ENCODE results near the gene ARF1. TPM values are rescaled to one million over a fixed set of nuclear protein-coding genes. Genes with fewer than 3 reads are reported as not detected.

The ARF1 gene
- total and polyA plus RNA-seq, 2 of the 8 experiments (the other 6 are each of a cell fraction or from before 2014, with no cell fraction given), result 265 to 471 TPM

DNA sequence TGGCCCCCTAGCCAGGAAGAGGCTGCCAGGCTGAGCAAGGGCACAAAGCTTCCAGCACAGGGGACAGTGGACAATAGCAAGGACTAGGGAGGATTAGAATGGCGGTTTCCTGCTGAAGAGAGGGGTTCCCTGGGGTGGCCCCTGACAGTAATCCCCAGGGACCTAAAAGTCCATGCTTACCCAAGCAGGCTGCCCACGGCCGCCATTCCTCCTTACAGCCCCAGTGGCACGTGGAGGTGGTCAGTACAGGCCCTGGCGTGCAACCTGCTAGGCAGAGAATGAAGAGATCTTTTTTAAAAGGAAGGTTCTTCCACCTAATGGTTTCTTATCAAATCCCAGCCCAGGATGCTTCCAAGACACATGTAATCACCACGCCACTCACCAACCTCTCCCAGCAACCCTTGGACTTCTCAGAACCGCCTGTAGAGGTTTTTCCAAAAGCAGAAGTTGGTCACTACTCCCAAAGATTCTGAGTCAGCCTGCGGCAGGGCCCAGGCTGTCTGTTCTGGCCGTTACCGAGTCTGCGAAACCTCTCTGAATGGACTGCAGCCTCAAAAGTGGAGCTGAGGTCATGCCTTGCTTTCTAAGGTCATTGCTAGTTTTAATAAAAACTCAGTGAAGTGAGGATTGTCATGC lies 25.7 kb downstream of the ARF1 start:
- H3K23ac ChIP-seq (ENCODE audit: insufficient read length), result no peak overlapping the region
- no peak overlapping the region for H3K18ac ChIP-seq (ENCODE audit: extremely low read depth, low read length)
- peaks cover 3 to 16% (median 8%) of the 10 kb centered on the region in 4 experiments; a peak in 5 of 8 replicates for H3K36me3 ChIP-seq (ENCODE audit: control insufficient read depth in 2 of 4, insufficient read depth in 4 of 4, low read length in 3 of 4)
- H3K79me2 ChIP-seq (ENCODE audit: control insufficient read depth in 1 of 2, insufficient read depth in 2 of 2, low read length in 2 of 2), result peaks cover 3 to 8% of the 10 kb centered on the region in 2 experiments; a peak in 2 of 4 replicates
- no peak overlapping the region for H2AFZ ChIP-seq (ENCODE audit: low read length)
- H3K4ac ChIP-seq (replicated peaks; ENCODE audit: insufficient read length, low read depth, low read length), result no peak overlapping the region
- H3K27me3 ChIP-seq (replicated peaks in 1 of 4; ENCODE audit: control insufficient read depth in 3 of 4, extremely low read depth in 1 of 4, insufficient read depth in 3 of 4, low read length in 3 of 4), result peaks cover 0 to 6% (median 5%) of the 10 kb centered on the region in 4 experiments; a peak in 2 of 7 replicates
- H2AK5ac ChIP-seq (ENCODE audit: low read depth, low read length), result 0 out of 2 replicates have a peak overlapping the region, but pooled peaks have one; percentile 15
- peaks cover 0 to 7% (median under 1%) of the 10 kb centered on the region in 4 experiments; a peak in 6 of 7 replicates for H3K4me1 ChIP-seq (replicated peaks in 1 of 4; ENCODE audit: control insufficient read depth in 3 of 4, insufficient read depth in 4 of 4, low read length in 3 of 4)
- 87% methylated on average over 11 of the region's 11 CpGs; no CpG with 5 or more reads in 1 of the 2 experiments for WGBS, 2 experiments (ENCODE audit: extremely low coverage in 1 of 2, insufficient coverage in 1 of 2, insufficient read length in 1 of 2, insufficient replicate concordance in 2 of 2, low coverage in 1 of 2, low lambda C conversion rate in 2 of 2, missing lambda C conversion rate in 1 of 2)
- CTCF ChIA-PET (ENCODE audit: partially characterized antibody), result interaction anchor here (1.3 to 1.8 kb wide), 2 partner anchors 103 to 109 kb away, joined by 4 to 8 read pairs; no protein-coding TSS in a partner anchor
- H3K14ac ChIP-seq (ENCODE audit: insufficient read length), result no peak overlapping the region
- TF ChIP-seq CREB1 (IDR thresholded peaks at IDR 0.05), result no peak
- TF ChIP-seq SIRT6 (IDR thresholded peaks at IDR 0.05; ENCODE audit: low read length), result no peak
- TF ChIP-seq KDM5A (IDR thresholded peaks at IDR 0.05; ENCODE audit: low read length), result no peak
- H2BK15ac ChIP-seq (ENCODE audit: low read length), result no peak overlapping the region
- peak overlapping the region; percentile 71 to 96 (median 88) for H3K4me3 ChIP-seq (ENCODE audit: extremely low read depth in 1 of 4, insufficient read depth in 2 of 4, low read depth in 3 of 4, low read length in 4 of 4)
- DNase-seq (ENCODE audit: low read depth in 1 of 2, low spot score in 2 of 2) (no peak), FAIRE-seq (no peak)
- no peak overlapping the region for H2BK120ac ChIP-seq (replicated peaks; ENCODE audit: low read depth, low read length)
- H2BK20ac ChIP-seq (ENCODE audit: low read length), result no peak overlapping the region
- no peak overlapping the region for H2BK5ac ChIP-seq (ENCODE audit: low read depth, low read length)
- POLR2A ChIA-PET (ENCODE audit: partially characterized antibody), result interaction anchor here (0.8 to 1.6 kb wide), 5 partner anchors 8 to 26 kb away, joined by 3 to 4 read pairs (median 3); partner anchors contain the start of gene ARF1
- peaks cover 8% of the 10 kb centered on the region; the same call in 1 of the 2 replicates for H3K23me2 ChIP-seq (ENCODE audit: low read depth, low read length)
- no peaks in the 10 kb centered on the region for H3K9me3 ChIP-seq (ENCODE audit: insufficient read depth in 2 of 2, low read depth in 1 of 2, low read length in 1 of 2)
- no peak overlapping the region for H3K56ac ChIP-seq (replicated peaks; ENCODE audit: insufficient read length, low read depth, low read length)
- H4K20me1 ChIP-seq (replicated peaks in 1 of 2; ENCODE audit: control insufficient read depth in 1 of 2, insufficient read depth in 2 of 2, low read length in 2 of 2), result peaks cover 0 to 13% of the 10 kb centered on the region in 2 experiments
- no peak overlapping the region for H4K91ac ChIP-seq (replicated peaks; ENCODE audit: insufficient read length, low read length)
- peak overlapping the region in 3 of 4 experiments; percentile 85 to 95 (median 87); a peak in 3 of 7 replicates for H3K9ac ChIP-seq (replicated peaks in 1 of 4; ENCODE audit: extremely low read depth in 1 of 4, low read depth in 3 of 4, low read length in 3 of 4)
- H4K8ac ChIP-seq (ENCODE audit: extremely low read depth, insufficient read depth, low read length), result peak overlapping the region; percentile 59; the same call in 1 of the 2 replicates
- H2BK12ac ChIP-seq (ENCODE audit: low read depth, low read length), result no peak overlapping the region
- no peak overlapping the region for H3K27ac ChIP-seq (ENCODE audit: low read depth, low read length)
- H3K79me1 ChIP-seq (ENCODE audit: low read depth, low read length), result peaks cover 12% of the 10 kb centered on the region; the same call in 1 of the 2 replicates
- H4K5ac ChIP-seq (ENCODE audit: insufficient read length, low read depth, low read length), result no peak overlapping the region
- peak overlapping the region; percentile 79 to 90 for H3K4me2 ChIP-seq (ENCODE audit: insufficient read depth in 1 of 2, low read depth in 2 of 2, low read length in 2 of 2)
